ENCODE data around the gene AHI1. TPM values are rescaled to one million over a fixed set of nuclear protein-coding genes. Genes with fewer than 3 reads are reported as not detected.

The AHI1 gene
- total and polyA plus RNA-seq, 11 donors = 5.7 to 17.1 (median 10.3) TPM

DNA sequence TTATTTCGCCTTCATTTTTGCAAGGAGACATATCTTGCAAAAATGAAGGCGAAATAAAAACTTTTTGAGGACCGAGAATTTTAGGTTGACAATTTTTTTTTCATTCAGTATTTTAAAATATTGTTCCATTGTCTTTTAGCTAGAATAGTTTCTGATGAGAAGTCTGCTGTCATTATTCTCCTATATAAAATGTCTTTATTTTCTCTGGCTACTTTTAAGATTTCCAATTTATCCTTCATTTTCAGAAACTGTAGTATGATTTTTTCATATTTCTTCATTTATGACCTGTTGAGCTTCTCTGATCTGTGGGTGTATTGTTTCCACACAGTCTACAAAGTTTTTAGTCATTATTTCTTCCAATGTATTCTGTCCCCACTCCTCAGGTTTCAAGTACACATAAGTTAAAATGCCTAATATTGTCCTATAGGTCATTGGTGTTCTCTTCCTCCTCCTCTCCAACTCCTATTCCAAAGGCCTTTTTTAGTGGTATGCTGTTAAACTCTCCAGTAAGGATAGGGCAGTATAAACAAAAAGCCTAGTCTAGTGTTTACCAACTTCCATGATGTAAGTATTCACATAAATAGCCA lies 15.7 kb downstream of the AHI1 start:
- 96 to 99% (median 98%) methylated on average over 3 of the region's 3 CpGs for WGBS, 4 donors
- DNase-seq = no peak
- peaks cover 0 to 85% (median 36%) of the 10 kb centered on the region in 9 donors for H3K36me3 ChIP-seq
- H3K4me3 ChIP-seq = no peak overlapping the region
- no peak overlapping the region for H3K27ac ChIP-seq
- intact Hi-C loops (cut with DNase I) = no loop called here
- H3K27me3 ChIP-seq = no peaks in the 10 kb centered on the region
- TF ChIP-seq POLR2A (IDR thresholded peaks at IDR 0.05) = no peak
- TF ChIP-seq, protein P1, sequence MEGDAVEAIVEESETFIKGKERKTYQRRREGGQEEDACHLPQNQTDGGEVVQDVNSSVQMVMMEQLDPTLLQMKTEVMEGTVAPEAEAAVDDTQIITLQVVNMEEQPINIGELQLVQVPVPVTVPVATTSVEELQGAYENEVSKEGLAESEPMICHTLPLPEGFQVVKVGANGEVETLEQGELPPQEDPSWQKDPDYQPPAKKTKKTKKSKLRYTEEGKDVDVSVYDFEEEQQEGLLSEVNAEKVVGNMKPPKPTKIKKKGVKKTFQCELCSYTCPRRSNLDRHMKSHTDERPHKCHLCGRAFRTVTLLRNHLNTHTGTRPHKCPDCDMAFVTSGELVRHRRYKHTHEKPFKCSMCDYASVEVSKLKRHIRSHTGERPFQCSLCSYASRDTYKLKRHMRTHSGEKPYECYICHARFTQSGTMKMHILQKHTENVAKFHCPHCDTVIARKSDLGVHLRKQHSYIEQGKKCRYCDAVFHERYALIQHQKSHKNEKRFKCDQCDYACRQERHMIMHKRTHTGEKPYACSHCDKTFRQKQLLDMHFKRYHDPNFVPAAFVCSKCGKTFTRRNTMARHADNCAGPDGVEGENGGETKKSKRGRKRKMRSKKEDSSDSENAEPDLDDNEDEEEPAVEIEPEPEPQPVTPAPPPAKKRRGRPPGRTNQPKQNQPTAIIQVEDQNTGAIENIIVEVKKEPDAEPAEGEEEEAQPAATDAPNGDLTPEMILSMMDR (IDR thresholded peaks at IDR 0.05) = no peak
- H3K4me1 ChIP-seq = no peaks in the 10 kb centered on the region
- H3K9me3 ChIP-seq = peaks cover 0 to 48% (median 26%) of the 10 kb centered on the region in 12 donors
- no peak for ATAC-seq

DNA sequence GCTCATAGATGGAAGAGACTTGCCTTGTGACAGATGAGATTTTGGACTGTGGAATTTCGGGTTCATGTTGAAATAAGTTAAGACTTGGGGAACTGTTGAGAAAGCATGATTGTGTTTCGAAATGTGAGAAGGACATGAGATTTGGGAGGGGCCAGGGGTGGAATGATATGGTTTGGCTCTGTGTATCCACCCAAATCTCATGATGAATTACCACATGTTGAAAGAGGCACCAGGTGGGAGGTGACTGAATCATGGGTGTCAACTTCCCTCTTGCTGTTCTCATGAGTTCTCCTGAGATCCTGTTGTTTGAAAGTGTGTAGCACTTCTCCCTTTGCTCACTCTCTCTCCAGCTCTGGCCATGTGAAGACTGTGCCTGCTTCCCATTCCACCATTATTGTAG lies 17.9 kb downstream of the AHI1 start:
- Histone ChIP-seq H3K27ac (no peak overlapping the region), H3K9me3 (peaks cover 0 to 44% (median 26%) of the 10 kb centered on the region in 12 donors), H3K4me3 (no peak overlapping the region), H3K27me3 (no peaks in the 10 kb centered on the region), H3K4me1 (no peaks in the 10 kb centered on the region), H3K36me3 (peaks cover 0 to 70% (median 31%) of the 10 kb centered on the region in 9 donors)
- DNase-seq (no peak), ATAC-seq (no peak)
- WGBS, 4 donors = 96 to 99% (median 98%) methylated on average over 2 of the region's 2 CpGs
- intact Hi-C loops (cut with DNase I) = no loop called here
- TF ChIP-seq, protein P1 (IDR thresholded peaks at IDR 0.05) = no peak
- TF ChIP-seq POLR2A (IDR thresholded peaks at IDR 0.05) = no peak

DNA sequence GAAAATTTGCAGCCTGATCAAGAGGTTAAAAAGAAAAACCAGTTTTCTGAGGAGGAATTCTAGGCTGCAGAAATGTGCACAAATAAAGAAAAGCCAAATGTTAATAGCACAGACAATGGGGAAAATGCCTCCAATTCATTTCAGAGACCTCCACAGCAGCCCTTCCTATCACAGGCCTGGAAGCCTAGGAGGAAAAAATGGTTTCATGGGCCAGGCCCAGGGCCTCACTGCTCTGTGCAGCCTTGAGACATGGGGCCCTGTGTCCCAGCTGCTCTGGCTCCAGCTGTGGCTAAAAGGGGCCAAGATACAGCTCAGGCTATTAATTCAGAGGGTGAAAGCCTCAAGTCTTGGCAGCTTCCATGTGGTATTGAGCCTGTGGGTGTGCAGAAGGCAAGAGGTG lies 18.9 kb downstream of the AHI1 start:
- H3K4me3 ChIP-seq = no peak overlapping the region
- TF ChIP-seq, protein P1 (IDR thresholded peaks at IDR 0.05) = no peak
- no peak for TF ChIP-seq POLR2A (IDR thresholded peaks at IDR 0.05)
- ATAC-seq (no peak), DNase-seq (no peak)
- H3K9me3 ChIP-seq = peaks cover 0 to 34% (median 22%) of the 10 kb centered on the region in 12 donors
- peaks cover 0 to 60% (median 25%) of the 10 kb centered on the region in 9 donors for H3K36me3 ChIP-seq
- H3K27ac ChIP-seq = no peak overlapping the region
- H3K4me1 ChIP-seq = no peaks in the 10 kb centered on the region
- H3K27me3 ChIP-seq = no peaks in the 10 kb centered on the region
- intact Hi-C loops (cut with DNase I) = no loop called here

DNA sequence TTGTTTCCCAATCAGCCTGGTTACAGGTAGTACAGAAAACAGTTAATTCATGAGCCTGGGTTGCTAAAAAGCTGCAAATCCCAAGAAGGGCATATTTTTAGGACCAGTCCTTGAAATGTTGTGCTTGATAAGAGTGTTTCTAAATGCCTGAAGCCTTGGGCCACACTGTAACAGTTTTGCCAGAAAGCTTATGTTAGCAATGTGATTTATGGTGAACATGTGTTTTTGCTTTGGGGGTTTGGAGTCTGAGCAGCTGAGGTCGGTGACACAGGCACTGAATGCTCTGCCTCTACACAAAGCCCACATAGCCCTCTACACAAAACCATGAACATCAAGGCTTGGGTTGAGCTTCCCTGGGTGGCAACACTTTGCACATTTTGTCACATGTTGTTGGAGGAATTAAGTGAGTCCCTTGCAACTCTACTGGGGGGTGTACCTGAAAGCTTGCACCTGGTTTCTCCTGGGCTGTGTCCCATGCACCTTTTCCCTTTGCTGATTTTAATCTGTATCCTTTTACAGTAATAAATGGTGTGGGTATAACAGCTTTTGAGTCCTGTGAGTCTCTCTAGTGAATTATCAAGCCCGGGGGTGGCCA lies 22.2 kb downstream of the AHI1 start:
- no peaks in the 10 kb centered on the region for H3K4me1 ChIP-seq
- H3K36me3 ChIP-seq = peaks cover 0 to 45% (median 19%) of the 10 kb centered on the region in 9 donors
- 77 to 97% (median 83%) methylated on average over 1 to 2 of the region's 2 CpGs for WGBS, 4 donors
- H3K4me3 ChIP-seq = no peak overlapping the region
- DNase-seq (no peak), ATAC-seq (no peak)
- no peak overlapping the region for H3K27ac ChIP-seq
- TF ChIP-seq, protein P1 (IDR thresholded peaks at IDR 0.05) = no peak
- no peak for TF ChIP-seq POLR2A (IDR thresholded peaks at IDR 0.05)
- peaks cover 0 to 6% (median 0%) of the 10 kb centered on the region in 12 donors for H3K9me3 ChIP-seq
- intact Hi-C loops (cut with DNase I) = no loop called here
- H3K27me3 ChIP-seq = no peaks in the 10 kb centered on the region

All from heart left ventricle (tissue), 16 donors.